Pancreas (tissue), 10 donors: ENCODE data around the gene RXFP4. TPM values are rescaled to one million over a fixed set of nuclear protein-coding genes. Genes with fewer than 3 reads are reported as not detected.
A peak's percentile ranks its signal among the peaks of the same experiment; 100 is the strongest.

ENCODE experiments used
- ATAC-seq, 4 donors: fragments of 200-7000 bp; cut with Tn5 transposase; one replicate each; pipeline versions ENCODE4 v1.8.0 to v1.9.1; 2020; ENCODE audit warnings: mild to moderate bottlenecking in 4 of 4, moderate library complexity in 4 of 4
- DNase-seq, 6 donors: peaks; one replicate each; pipeline ENCODE4 v3.0.0-alpha.2; 2020
- FAIRE-seq: peaks from 2 replicates; lab custom pipeline; 2012; peaks lifted over from hg19 to GRCh38; lab: Jason Lieb, UNC
- H3K27ac ChIP-seq, 4 donors: fragments of 200-600 bp; sonication (generic); 1 replicate in 3 of 4; 2 replicates in 1 of 4; pipeline versions ENCODE4 v1.5.0 to v1.8.0; 2020
- H3K27me3 ChIP-seq, 4 donors: fragments of 200-600 bp; one replicate each; pipeline ENCODE4 v1.8.0; 2021
- H3K36me3 ChIP-seq, 3 donors: fragments of 200-600 bp; sonication (generic) in 1 of 3; one replicate each; pipeline versions ENCODE4 v1.5.0 to v1.8.0; 2020 to 2021
- H3K4me1 ChIP-seq, 3 donors: fragments of 200-600 bp; one replicate each; pipeline ENCODE4 v1.8.0; 2021
- H3K4me3 ChIP-seq, 4 donors: fragments of 200-600 bp; sonication (generic) in 2 of 4; one replicate each; pipeline versions ENCODE4 v1.5.0 to v1.8.0; 2020 to 2021
- H3K9me3 ChIP-seq, 4 donors: fragments of 200-600 bp; one replicate each; pipeline ENCODE4 v1.8.0; 2021
- WGBS, 2 donors: extraction: QIAGEN DNeasy Blood & Tissue Kit; methylation state at CpG; one replicate each; pipeline ENCODE4 v1.1.7; 2013; 5-methylcytosine and 5-hydroxymethylcytosine counted together
- intact Hi-C, 3 donors: fragments of 100-400 bp; cut with DNase I; formaldehyde crosslinking; loops; one replicate each; pipeline versions ENCODE4 v1.11.1 to v1.14.2; 2022
- polyA plus RNA-seq, 2 donors: library from polyadenylated mRNA; stranded (reverse); fragments of 200-250 nt; gene quantifications; one replicate each; pipeline ENCODE4 v1.2.3, GENCODE V29; 2013
- total RNA-seq, 6 donors: library from RNA; stranded (reverse); fragmentation: NEBNext Ultra II Directional in 4 of 6; extraction: Animal tissue kit (Norgen Biotek cat#: 25700) in 4 of 6; gene quantifications; one replicate each; pipeline versions ENCODE4 v1.2.1 to v1.2.4, GENCODE V29; 2021 to 2023
- TF ChIP-seq, protein P1 (sequence below), 4 donors: fragments of 200-600 bp; sonication (generic) in 3 of 4; IDR thresholded peaks; one replicate each; pipeline versions ENCODE4 v1.5.0 to v1.8.0; 2021; ENCODE audit warnings: antibody characterized with exemption in 4 of 4
- donor health status: healthy with polysubstance abuse.
- donor health status: DM: no; HTN: no; CAD: no; lungs with moderate emphysema.
- donor health status: DM: no; HTN: no; CAD: no.
- donor health status: control.
- donor health status: control.
- donor health status: Bipolar disorder and iron deficiency.
- donor health status: DM: yes; HTN: yes; CAD: no.
- donor health status: DM: no; HTN: no; CAD: no.
- donor health status: DM: no; HTN: no; CAD: no.
- donor health status: DM: yes; HTN: yes; CAD: no.

RXFP4 gene
- total and polyA plus RNA-seq, 8 donors, result 0.12 to 0.19 TPM; not detected in 6

DNA sequence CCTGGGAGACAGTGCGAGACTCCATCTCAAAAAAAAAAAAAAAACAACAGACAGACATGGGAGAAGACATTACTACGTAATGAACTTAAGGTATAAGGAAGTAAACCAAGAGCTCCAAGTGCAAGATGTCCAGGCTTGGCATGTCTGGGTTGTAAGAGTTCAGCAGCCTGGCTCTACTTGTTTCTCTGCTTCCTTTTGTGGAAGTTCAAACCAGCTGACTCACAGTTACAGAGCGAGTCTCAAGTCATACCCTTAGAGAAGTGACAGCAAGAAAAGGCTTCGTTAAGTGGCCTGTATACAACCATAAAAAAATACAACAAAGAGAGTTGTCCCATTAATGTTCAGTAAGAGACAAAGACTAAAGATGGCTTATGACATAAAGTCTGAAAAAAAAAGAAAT lies 31.5 kb upstream of the RXFP4 start:
- ATAC-seq (peak in 2 of 4 donors; percentile 7 to 34), DNase-seq (peak in 1 of 6 donors; percentile 20), FAIRE-seq (no peak)
- no peaks in the 10 kb centered on the region for H3K27me3 ChIP-seq
- H3K4me3 ChIP-seq, result peak overlapping the region in 1 of 4 donors; percentile 72
- H3K27ac ChIP-seq, result peak overlapping the region in 1 of 4 donors; percentile 65
- no peaks in the 10 kb centered on the region for H3K9me3 ChIP-seq
- peaks cover 0 to 8% (median 3%) of the 10 kb centered on the region in 3 donors for H3K4me1 ChIP-seq
- H3K36me3 ChIP-seq, result peaks cover 2 to 27% (median 8%) of the 10 kb centered on the region in 3 donors
- WGBS, 2 donors, result 87 to 92% methylated on average over 4 of the region's 4 CpGs
- intact Hi-C loops, result no loop called here
- TF ChIP-seq, protein P1, sequence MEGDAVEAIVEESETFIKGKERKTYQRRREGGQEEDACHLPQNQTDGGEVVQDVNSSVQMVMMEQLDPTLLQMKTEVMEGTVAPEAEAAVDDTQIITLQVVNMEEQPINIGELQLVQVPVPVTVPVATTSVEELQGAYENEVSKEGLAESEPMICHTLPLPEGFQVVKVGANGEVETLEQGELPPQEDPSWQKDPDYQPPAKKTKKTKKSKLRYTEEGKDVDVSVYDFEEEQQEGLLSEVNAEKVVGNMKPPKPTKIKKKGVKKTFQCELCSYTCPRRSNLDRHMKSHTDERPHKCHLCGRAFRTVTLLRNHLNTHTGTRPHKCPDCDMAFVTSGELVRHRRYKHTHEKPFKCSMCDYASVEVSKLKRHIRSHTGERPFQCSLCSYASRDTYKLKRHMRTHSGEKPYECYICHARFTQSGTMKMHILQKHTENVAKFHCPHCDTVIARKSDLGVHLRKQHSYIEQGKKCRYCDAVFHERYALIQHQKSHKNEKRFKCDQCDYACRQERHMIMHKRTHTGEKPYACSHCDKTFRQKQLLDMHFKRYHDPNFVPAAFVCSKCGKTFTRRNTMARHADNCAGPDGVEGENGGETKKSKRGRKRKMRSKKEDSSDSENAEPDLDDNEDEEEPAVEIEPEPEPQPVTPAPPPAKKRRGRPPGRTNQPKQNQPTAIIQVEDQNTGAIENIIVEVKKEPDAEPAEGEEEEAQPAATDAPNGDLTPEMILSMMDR (IDR thresholded peaks at IDR 0.05), result no peak

DNA sequence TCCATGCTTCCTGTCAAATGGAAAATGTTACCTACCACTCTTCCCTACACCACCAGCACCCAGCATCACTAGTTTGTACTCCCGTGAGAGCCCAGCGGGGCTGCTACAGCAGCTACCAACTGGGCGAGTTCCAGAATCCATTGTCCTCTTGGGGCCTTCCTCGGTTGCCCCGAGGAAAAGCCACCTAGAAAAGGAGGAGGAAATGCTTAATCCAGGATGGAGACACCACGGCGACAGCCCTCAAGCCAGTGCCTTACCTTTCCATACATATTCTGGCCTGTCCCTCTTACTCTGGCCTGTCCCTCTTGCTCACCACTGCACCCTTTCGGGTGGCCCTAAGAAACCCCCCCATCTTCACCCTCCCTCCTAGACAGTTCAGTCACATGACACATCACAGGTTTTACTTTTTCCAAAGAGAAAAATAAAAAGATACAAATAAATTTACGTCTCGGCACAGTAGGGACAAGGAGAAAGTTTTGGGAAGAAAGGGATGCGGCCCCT lies 30.8 kb upstream of the RXFP4 start:
- H3K36me3 ChIP-seq, result peaks cover 2 to 30% (median 8%) of the 10 kb centered on the region in 3 donors
- no peak for FAIRE-seq
- peak in 1 of 6 donors; percentile 25 for DNase-seq
- H3K27me3 ChIP-seq, result no peaks in the 10 kb centered on the region
- ATAC-seq, result peak; percentile 35 to 75 (median 61)
- intact Hi-C loops, result no loop called here
- TF ChIP-seq, protein P1 (IDR thresholded peaks at IDR 0.05), result no peak
- H3K27ac ChIP-seq, result peak overlapping the region; percentile 42 to 88 (median 65)
- peaks cover 0 to 8% (median 3%) of the 10 kb centered on the region in 3 donors for H3K4me1 ChIP-seq
- no peaks in the 10 kb centered on the region for H3K9me3 ChIP-seq
- 1 to 3% methylated on average over 11 of the region's 11 CpGs for WGBS, 2 donors
- H3K4me3 ChIP-seq, result peak overlapping the region; percentile 36 to 72 (median 62)

DNA sequence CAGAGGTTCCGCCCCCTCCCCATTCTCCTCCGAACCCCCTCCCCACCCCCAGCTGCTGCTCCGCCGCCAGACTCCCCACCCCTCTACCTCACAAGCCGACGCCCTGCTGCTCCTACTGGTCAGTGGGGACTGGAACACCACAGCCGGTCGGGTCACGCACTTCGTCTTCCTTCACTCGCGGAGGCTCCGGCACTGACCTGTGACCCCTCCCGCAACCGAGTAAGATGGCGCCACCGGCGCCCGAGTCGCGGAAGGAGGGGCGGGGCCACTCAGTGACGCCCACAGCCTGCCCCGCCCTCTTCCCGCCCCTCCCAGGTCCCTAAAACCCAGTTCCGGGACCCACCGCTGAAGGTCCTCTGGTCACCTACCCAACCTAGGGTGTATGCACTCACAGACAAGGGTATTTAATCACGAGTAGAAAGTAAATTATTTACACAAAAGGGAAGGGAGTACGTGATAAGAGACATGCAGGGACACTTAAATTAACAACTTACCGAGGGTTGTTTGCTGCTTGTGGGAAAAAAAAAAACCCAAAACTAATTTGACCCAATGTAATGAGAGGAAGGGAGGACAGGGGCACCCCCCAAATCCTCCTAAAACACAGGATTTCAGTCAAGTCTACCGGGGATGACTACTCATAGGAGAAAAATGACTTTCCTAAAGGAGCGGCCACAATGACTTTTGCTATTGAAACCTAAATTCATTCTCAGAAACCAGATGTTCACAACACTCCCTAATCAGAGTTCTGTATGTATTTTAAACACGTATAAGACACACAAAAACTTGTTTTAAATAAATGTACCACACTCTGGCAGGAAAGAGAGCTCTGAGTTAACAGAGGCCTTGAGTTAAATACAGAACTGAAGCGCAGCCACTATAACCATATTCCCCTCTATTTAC lies 30.0 kb upstream of the RXFP4 start, which contains the start of gene RIT1:
Gene RIT1, minus strand, starts transcription at position 194 of the 900 bp plus-strand sequence. CDS start 588 bp downstream, outside the sequence.
- peaks cover 0 to 8% (median 3%) of the 10 kb centered on the region in 3 donors for H3K4me1 ChIP-seq
- H3K36me3 ChIP-seq, result peaks cover 2 to 37% (median 14%) of the 10 kb centered on the region in 3 donors
- TF ChIP-seq, protein P1 (IDR thresholded peaks at IDR 0.05), result no peak
- H3K27me3 ChIP-seq, result no peaks in the 10 kb centered on the region
- ATAC-seq (peak; percentile 95 to 99 (median 98)), FAIRE-seq (no peak), DNase-seq (peak; percentile 81 to 93 (median 86))
- WGBS, 2 donors, result 4% methylated on average over 34 of the region's 34 CpGs
- intact Hi-C loops, result no loop called here
- no peaks in the 10 kb centered on the region for H3K9me3 ChIP-seq
- peak within 1 kb of the TSS; percentile 36 to 72 (median 62) for H3K4me3 ChIP-seq
- peak within 1 kb of the TSS; percentile 42 to 88 (median 65) for H3K27ac ChIP-seq

DNA sequence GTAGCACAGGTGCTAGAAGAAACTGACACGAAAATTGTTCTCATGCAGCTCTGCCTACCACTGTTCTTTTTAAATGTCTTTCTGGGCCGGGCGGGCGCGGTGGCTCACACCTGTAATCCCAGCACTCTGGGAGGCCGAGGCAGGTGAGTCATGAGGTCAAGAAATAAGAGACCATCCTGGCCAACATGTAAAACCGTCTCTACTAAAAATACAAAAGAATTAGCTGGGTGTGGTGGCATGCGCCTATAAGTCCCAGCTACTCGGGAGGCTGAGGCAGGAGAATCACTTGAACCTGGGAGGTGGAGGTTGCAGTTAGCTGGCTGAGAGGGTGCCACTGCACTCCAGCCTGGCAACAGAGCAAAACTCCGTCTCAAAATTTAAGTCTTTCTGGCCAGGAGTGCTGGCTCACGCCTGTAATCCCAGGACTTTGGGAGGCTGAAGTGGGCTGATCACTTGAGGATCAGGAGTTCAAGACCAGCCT lies 29.3 kb upstream of the RXFP4 start:
- ATAC-seq (peak in 2 of 4 donors; percentile 2 to 11), FAIRE-seq (no peak), DNase-seq (no peak)
- no peaks in the 10 kb centered on the region for H3K9me3 ChIP-seq
- H3K36me3 ChIP-seq, result peaks cover 6 to 44% (median 18%) of the 10 kb centered on the region in 3 donors
- no peak overlapping the region for H3K4me3 ChIP-seq
- 74 to 75% methylated on average over 11 of the region's 11 CpGs for WGBS, 2 donors
- H3K27me3 ChIP-seq, result no peaks in the 10 kb centered on the region
- H3K4me1 ChIP-seq, result peaks cover 0 to 8% (median 3%) of the 10 kb centered on the region in 3 donors
- intact Hi-C loops, result no loop called here
- peak overlapping the region in 2 of 4 donors; percentile 65 to 88 for H3K27ac ChIP-seq
- TF ChIP-seq, protein P1 (IDR thresholded peaks at IDR 0.05), result no peak
